GM19452 (cell line): Measurements from ENCODE around the gene TMED6.
"Not testable (repeated sequence)": the region's sequence is repeated elsewhere in the genome, so short reads cannot be mapped to it uniquely, and the experiment has no call there.

Experiments
- ATAC-seq: cut with Tn5 transposase; IDR thresholded peaks from one replicate; pipeline ENCODE4 v1.9.1; 2021; ENCODE audit not compliant: unreplicated experiment

Gene TMED6

DNA sequence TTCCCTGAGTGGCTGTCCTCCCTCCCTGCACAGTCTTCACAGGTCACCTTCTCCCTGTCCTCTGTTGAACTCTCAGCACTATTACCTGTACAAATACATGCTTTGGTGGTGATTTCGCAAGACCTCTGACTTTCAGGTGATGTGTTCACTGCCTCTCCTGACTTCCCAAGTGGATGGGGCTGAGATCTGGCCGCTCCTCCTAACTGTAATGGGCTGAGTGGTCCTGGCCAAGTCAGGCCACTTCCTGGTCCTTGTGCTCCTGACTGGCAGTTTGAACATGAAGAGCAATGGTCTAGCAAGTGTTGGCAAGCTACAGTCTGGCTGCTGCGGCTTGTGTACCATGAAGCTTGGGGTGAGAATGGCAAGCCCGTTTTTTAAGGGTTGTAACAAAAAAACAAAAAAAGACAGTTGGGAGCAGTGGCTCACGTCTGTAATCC lies 11.7 kb upstream of the TMED6 start:
- no peak for ATAC-seq

DNA sequence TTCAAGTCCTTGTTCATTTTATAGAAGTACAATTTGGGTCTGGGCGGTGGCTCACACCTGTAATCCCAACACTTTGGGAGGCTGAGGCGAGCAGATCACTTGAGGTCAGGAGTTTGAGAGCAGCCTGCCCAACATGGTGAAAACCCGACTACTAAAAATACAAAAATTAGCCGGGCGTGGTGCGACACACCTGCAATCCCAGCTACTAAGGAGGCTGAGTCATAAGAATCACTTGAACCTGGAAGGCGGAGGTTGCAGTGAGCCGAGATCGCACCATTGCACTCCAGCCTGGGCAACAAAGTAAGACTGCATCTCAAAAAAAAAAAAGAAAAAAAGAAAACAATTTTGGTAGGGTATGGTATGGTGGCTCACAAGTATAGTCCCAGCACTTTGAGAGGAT lies 8.5 kb upstream of the TMED6 start:
- not testable (repeated sequence) for ATAC-seq

DNA sequence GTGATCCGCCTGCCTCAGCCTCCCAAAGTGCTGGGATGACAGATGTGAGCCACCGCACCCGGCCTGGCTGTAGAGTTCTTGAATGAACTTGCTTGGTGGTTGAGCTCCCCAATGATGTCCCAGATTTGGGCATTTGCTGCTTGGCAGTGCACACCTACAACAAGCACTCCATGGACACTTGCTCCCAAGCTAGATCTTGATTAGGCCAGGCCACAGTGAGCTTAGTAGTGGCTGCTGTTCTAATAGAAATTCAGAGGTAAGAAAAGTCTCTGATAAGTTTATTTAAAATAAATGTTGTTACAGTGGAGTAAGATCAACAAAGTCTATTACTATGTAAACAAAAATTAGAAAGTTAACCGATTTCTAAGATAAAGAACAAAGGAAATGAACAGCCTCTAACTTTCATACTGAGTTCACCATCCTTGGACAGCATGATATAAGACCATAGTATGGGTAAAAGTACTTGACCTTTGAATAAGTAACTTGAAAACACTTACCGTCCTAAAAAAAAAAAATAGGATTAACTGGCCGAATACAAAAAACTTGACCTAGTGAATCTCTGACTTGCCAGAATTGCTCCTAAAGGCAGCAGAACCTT lies 951 bp downstream of the TMED6 start:
- no peak for ATAC-seq

DNA sequence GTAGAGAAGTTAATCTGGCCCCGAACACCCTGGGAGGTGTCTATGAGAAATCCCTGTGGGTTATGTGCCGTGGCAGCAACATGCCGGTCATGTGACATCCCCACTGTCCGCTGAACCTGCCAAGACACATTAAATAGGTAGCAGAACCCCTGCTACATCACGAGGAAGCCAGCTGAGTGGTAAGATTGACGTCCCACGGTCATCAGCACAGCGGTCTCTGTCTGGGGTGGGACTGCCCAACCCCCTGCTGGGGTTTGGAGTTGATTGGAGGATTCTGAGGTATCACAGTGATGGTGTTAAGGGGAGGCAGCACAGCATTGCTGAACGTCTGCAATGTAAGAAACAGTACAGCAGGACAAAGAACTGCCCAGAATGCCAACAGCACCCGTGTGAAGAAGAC lies 2.0 kb downstream of the TMED6 start:
- no peak for ATAC-seq

DNA sequence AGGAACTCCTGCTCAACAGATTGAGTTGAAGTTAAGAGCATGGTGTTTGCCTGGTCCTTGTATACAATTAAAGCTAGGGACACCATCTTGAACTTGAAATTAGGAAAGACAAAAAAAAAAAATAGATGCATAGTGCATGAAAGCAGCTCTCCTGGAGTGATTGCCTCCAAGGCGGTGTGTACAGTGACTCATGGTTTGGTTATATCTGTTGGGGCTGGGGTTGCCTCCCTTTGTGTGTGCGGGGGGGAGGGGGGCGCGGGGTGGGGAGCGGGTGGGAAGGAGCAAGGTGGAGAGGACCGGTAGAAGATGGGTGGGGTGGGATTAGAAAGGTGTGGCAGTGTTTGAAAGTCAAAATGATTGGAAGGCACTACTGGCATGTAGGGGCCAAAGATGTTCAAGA lies 3.4 kb downstream of the TMED6 start:
- no peak for ATAC-seq

DNA sequence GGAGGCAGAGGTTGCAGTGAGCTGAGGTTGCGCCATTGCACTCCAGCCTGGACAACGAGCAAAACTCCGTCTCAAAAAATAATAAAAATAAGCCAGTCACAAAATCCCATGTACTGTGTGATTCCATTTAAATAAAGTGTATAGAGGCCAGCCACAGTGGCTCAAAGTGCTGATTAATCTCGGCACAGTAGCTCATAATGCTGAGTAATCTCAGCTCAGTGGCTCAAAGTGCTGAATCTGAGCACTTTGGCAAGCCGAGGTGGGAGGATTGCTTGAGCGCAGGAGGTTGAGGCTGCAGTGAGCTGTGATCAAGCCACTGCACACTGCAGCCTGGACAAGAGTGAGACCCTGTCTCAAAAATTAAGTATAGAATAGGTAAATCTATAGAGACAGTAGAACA lies 4.9 kb downstream of the TMED6 start:
- no peak for ATAC-seq

DNA sequence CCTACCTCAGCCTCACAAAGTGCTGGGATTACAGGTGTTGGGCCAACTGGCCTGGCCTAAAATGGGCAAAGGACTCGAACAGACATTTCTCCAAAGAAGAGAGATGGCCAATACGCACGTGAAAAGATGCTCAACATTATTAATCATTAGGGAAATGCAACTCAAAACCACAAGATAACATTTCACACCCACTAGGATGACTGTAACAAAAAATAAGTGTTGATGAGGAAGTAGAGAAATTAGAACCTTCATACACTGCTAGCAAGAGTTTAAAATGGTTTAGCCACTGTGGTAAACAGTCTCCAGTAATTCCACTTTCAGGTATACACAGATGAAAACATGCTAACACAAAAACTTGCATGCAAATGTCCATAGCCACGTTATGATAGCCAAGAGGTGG lies 5.7 kb downstream of the TMED6 start:
- ATAC-seq = no peak

DNA sequence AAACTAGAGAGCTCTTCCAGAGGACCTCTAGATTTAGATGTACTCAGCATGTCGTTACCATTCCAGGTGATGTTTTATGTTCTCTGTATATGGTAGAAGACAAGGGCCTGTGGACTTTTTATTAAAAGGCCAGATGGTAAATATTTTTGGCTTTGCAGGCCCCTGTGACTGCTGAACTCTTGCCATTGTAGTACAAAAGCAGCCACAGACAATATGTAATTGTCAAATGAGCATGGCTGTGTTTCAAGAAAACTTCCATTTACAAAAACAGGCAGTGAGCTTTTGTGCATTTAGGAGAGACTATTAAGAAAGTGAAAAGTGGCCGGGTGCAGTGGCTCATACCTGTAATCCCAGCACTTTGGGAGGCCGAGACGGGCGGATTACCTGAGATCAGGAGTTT lies 7.4 kb downstream of the TMED6 start:
- ATAC-seq = no peak

DNA sequence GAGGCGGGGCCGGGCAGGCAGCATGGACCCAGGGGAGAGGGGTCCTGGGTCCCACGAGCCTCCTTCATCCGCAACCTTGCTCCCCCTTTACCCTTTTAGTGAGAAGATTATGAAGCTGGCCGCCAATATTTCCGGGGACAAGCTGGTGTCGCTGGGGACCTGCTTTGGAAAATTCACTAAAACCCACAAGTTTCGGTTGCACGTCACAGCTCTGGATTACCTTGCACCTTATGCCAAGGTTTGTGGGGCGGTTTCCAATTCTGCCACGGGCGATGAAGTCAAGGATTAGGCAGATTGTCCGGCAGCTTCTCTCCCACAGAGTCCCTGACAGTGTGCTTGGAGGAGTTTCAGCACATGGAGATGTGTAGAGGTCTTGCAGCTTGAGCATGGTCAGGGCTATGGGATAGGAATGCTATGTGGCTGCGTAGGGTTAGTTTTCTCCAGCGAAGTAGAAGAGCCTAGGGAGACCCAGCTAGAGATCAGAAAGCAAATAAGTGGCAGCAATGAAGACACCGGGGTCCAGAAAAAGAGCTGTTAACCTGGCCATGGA lies 11.4 kb downstream of the TMED6 start:
- no peak for ATAC-seq

DNA sequence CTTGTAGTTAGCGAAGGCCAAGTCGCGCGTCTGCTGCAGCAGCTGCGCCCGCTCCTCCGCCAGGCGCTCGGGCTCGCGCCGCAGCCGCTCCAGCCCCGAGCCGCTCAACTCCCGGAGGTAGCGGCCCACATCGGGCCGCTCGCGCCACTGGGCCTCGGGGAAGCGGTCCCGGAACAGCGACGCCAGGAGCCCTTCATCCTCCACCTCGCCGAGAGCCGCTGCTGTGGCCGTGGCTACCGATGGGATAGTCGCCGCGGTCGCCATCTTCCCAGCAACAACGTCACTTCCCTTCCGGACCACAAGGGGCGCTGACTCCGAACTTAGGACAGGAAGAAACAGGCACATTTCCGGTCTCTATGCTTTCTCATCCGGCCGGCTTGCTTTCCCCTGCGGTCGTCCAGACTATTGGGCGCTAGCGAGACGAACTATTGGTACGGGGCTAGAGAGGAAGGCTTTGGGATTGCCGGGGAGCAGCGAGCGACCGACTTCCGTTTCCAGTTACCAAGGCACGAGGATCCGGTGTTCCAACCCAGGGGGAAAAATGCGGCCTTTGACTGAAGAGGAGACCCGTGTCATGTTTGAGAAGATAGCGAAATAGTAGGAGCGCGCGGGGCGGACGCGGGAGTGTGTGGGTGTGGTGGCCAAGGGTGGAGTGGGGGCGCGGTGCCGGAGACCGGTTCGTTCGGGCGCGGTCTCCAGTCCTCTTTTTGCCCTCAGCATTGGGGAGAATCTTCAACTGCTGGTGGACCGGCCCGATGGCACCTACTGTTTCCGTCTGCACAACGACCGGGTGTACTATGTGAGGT lies 12.1 kb downstream of the TMED6 start, which contains the start of the genes COG8 and NIP7:
Gene COG8 (minus strand): TSS at position 276 of the 806 bp plus-strand sequence. CDS start 12 bp downstream, at position 264.
Gene NIP7 (plus strand): TSS at position 484 of the 806 bp plus-strand sequence. CDS start 58 bp downstream, at position 542.
- ATAC-seq = peak; percentile 91

DNA sequence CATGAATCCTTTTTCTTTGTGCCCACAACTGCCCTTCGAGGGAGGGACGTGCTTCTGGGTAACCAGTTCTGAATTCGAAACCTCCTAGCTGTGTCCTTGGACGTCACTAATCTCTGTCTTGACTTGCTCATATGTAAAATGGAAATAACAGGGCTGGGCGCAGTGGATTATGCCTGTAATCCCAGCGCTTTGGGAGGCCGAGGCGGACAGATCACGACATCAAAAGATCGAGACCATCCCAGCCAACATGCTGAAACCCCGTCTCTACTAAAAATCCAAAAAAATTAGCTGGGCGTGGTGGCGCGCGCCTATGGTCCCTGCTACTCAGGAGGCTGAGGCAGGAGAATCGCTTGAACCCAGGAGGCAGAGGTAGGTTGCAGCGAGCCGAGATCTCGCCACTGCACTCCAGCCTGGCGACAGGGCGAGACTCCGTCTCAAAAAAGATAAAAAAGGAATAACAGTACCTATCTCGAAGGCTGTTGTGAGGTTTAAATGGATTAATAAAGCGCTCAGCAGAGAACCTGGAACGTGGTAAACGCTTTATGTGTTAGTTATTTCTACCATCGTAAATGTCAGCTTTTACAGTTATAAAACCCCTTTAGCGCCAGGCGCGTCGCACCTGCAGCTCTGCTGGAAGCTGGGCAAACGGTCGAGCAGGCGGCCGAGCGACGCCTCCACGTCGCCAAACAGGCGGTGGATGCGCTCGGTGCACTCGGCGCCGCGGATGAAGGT lies 12.9 kb downstream of the TMED6 start:
- ATAC-seq = no peak

DNA sequence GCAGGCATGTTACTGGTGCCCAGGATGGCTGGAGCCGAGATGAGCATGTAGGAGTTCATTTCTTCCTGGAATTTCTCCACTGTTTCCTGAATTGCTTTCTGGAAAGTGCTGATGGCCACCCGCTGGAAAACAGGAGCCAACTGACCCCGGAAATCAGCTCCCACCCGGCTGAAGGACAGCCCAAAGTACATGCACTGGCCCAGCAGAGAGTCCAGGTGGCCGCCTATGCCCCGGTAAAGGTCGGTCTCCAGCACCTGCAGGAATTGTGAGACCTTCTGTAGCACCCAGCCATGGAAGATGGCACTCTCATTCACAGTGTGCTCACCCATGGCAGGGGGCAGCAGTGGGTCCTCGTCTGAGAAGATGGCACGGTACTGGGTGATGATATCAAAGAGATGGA lies 16.9 kb downstream of the TMED6 start:
- ATAC-seq = no peak

DNA sequence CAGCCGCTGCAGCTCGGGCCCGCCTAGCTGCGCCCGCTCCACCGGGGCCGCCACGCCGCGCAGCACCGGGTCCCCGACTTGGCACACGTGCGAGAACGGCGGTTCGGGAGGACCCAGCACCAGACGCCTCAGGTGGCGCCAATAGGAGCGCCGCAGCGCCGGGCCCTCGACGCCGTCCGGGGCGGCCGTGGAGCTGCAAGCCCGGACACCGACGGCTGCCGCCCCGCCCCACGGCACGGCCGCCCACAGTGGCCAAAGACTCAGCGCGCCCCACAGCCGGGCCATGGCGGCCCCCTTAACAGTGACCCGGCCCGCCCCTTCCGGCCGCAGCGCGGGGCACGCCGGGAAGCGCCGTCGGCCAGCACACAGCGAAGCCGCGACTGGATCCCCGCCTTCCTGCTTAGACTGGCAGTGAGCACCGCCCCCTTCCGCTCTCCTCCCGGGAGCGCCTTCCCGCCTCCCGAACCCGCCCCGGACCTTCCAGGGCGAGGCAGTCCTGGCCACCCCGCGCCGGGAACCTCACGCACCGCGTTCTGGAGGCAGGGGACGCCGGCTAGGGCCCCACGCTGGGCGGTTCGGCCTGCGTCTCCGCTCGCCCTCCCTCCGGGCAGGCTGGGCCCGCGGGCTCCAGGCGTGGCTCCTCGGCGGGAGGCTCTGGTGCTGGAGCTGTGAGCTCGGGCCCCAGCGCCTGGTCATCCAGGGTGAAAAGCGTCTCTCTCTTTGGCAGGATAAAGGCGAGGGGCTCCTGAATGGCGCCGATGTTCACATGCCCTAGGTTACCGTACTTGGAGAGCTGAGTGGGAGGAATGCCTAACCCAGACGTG lies 21.1 kb downstream of the TMED6 start, which contains the start of gene PDF:
Gene PDF (minus strand): TSS at position 303 of the 824 bp plus-strand sequence. CDS start 18 bp downstream, at position 285.
- peak; percentile 92 for ATAC-seq

DNA sequence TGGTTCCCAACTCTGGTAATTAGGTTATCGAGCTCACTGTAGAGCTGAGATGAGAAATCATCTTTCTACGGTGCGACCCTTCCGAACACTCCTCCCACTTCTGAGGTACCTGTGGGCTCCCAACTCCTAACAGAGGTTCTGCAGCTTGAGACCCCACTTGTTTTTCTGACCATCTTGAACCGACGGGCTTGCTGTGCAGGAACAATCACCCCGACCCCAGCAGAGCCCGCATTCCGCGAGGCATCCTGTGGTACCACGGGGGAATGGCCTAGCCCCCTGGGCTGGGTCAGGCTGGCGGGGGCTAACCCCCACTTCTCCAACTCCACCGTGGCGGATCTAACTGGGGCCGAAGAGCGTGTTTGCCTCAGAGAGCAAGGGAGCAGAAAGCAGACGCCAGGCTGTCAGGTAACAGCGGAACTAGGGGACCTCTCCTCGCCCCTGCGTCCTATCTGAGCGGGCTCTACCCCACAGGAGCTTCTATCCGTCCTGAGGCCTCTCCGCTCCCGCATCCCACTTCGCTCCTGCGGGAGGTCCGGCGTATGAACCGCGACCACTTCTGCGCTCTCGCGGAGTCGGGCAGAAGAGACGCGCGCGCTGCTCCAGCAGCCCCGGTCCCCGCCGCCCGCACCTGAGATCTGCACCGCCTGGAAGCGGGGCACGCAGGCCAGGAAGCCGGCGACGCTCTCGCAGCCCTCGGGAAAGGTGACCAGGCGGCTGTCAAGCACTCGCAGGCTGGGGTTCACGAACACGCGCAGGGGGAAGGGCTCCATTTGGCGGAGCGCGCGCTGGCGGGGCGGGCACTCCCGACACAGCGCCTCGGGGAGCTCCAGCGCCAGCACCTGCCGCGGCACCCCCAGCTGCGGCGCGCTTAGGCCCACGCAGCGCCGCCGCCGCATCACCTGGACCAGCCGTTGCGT lies 22.0 kb downstream of the TMED6 start:
- ATAC-seq = peak; percentile 26

DNA sequence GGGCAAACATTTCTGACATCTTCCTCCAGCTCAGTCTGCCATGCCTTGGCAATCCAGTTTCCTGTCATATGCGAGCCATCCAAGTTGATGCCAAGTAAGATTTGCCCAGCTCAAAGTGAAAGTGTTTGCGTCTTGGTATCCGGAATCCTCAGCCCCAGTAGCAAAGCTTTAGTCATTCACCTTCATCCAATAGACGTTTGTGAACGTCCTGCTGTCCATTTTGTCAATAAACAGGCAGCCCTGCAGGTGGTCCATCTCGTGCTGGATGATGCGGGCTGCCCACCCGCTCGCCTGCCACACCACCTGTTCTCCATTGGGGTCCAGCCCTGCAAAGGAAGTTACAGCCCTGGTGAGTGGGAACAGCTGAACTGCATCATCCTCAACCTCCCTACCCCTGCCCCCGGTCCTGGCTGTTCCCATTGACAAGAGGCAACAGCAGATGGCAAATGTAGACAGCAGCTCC lies 22.7 kb downstream of the TMED6 start:
- ATAC-seq = no peak

DNA sequence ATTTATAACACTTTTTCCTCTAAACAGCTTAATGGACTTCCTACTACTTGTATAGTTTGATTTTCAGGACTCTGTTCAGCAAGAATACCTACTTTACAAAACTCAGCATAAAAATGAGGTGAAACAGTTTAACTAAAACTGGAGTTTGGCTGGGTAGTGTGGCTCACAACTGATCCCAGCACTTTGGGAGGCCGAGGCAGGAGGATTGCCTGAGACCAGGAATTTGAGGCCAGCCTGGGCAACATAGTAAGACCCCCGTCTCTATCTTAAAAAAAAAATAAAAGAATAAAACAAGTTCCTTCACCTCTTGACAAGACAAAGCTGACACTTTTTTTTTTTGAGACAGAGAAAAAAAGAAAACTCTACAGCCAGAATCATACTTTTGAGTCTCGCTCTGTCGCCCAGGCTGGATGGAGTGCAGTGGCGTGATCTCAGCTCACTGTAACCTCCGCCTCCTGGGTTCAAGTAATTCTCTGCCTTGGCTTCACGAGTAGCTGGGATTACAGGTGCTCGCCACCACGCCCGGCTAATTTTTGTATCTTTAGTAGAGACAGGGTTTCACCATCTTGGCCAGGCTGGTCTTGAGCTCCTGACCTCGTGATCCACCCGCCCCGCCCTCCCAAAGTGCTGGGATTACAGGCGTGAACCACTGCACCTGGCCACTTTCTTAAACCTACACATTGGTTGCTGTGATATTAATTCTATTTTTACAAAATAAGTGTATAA lies 23.8 kb downstream of the TMED6 start:
- no peak for ATAC-seq

DNA sequence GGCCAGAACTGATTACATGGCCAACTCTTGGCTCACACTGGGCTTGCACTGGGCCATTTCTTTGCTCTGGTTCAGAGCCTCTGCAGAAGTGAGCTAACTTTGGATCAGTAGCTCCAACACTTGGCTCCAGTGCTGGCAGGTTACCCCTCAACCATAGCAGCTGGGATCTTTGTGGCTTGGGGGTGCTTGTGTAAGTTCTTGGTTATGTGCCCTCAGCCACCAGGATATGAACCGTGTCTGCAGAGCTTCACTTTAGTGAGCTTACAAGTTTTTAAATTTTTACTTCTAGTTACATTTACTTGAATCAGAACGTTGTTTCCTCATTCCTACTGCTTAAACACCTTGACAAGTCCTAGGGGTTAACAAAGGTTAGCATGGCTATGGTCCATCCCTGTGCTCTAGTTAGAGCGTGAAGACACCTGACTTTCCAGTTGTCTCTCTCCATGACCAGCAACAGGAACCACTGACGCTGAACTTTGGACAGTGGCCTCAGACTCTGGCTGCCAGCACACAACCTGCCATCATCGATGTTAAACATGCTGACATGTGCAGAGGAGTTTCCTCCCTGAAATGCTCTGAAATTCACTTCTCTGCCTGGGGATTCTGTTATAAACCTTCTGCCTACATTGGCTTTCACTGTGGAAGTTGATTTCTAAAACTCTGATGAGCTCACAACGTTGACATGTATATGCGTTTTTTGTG lies 25.3 kb downstream of the TMED6 start:
- no peak for ATAC-seq

DNA sequence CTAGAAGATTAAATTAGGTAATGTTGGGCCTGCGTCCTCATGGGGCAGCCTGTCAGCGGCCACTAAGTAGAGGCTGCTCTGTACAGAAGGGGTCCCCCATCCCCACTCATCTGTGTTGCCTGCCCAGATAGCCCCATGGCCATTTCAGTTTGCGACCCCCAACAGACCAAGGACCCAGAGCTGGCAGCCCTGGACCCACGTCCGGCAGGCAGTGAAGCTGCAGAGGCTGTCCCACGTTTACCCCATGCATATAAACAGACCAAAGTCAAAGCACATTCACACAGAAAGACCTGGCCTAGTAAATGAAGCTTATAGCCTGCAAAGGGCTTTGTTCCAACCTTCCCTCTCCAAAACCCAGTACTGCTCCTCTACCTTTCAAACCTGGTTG lies 25.8 kb downstream of the TMED6 start:
- no peak for ATAC-seq
